Measurements from ENCODE around the gene NYNRIN.

- TF ChIP-seq POLR2A (IDR thresholded peaks at IDR 0.05; ENCODE audit: low read depth, low read length): no peak
- TF ChIP-seq POLR2AphosphoS5 (IDR thresholded peaks at IDR 0.05; ENCODE audit: low read depth, low read length): no peak
- TF ChIP-seq SPI1 (IDR thresholded peaks at IDR 0.05; ENCODE audit: low read depth, low read length): no peak
- TF ChIP-seq TAF1 (IDR thresholded peaks at IDR 0.05; ENCODE audit: low read depth, low read length): no peak
- TF ChIP-seq PAX5 (IDR thresholded peaks at IDR 0.05; ENCODE audit: insufficient read depth, low read length, severe bottlenecking): no peak
- no peak for TF ChIP-seq POU2F2 (IDR thresholded peaks at IDR 0.05; ENCODE audit: low read depth, low read length)
Measured at GRCh38 chr14:24434036-24434435, 35.2 kb downstream of the NYNRIN start.

Measured in GM12891 (cell line).